ENCODE data around the gene PSAP. TPM values are rescaled to one million over a fixed set of nuclear protein-coding genes. Genes with fewer than 3 reads are reported as not detected.

Gene PSAP
- total and polyA plus RNA-seq, 2 experiments from 2014 or later = 151 to 391 TPM

- Mint-ChIP-seq H3K4me3 (no peak overlapping the region), H3K27me3 (ENCODE audit: insufficient read depth, low read depth, poor library complexity) (peaks cover 5% of the 10 kb centered on the region), H3K27ac (no peak overlapping the region), H3K36me3 (ENCODE audit: low read depth) (no peaks in the 10 kb centered on the region), H3K9me3 (no peaks in the 10 kb centered on the region), H3K4me1 (peaks cover 31% of the 10 kb centered on the region)
- no peaks in the 10 kb centered on the region for H3K27me3 ChIP-seq (ENCODE audit: insufficient read depth)
- no peaks in the 10 kb centered on the region for H3K9me2 ChIP-seq (ENCODE audit: insufficient read depth)
- H2AFZ ChIP-seq = no peak overlapping the region
- H4K20me1 ChIP-seq (replicated peaks; ENCODE audit: insufficient read depth) = peaks cover 53% of the 10 kb centered on the region
- H3K79me2 ChIP-seq (replicated peaks; ENCODE audit: insufficient read depth) = peaks cover 83% of the 10 kb centered on the region
- no peak for DNase-seq (ENCODE audit: low spot score)
- H3K27ac ChIP-seq (ENCODE audit: low read depth) = no peak overlapping the region
- TF ChIP-seq EZH2 (IDR thresholded peaks at IDR 0.05; ENCODE audit: low read depth, unreplicated experiment) (no peak), ZNF331 (CRISPR knock-in tag; IDR thresholded peaks at IDR 0.05; ENCODE audit: low read depth) (no peak), NANOG (IDR thresholded peaks at IDR 0.05; ENCODE audit: borderline replicate concordance) (no peak), CREB1 (CRISPR knock-in tag; IDR thresholded peaks at IDR 0.05; ENCODE audit: low read depth) (no peak), STAT1 (IDR thresholded peaks at IDR 0.05; ENCODE audit: unreplicated experiment) (no peak), EZH2phosphoT487 (IDR thresholded peaks at IDR 0.05; ENCODE audit: unreplicated experiment) (no peak), CTCF (conservative IDR thresholded peaks at IDR 0.05; ENCODE audit: low read depth in 2 of 2) (no peak), ZNF462 (CRISPR knock-in tag; IDR thresholded peaks at IDR 0.05) (no peak), POLR2AphosphoS5 (IDR thresholded peaks at IDR 0.05; ENCODE audit: low read depth) (no peak), REST (IDR thresholded peaks at IDR 0.05; ENCODE audit: unreplicated experiment) (no peak), JUNB (IDR thresholded peaks at IDR 0.05; ENCODE audit: unreplicated experiment) (no peak), ETS1 (IDR thresholded peaks at IDR 0.05) (no peak), ZNF114 (CRISPR knock-in tag; IDR thresholded peaks at IDR 0.05) (no peak)
- ATAC-seq = no peak
- H3K4me1 ChIP-seq (ENCODE audit: insufficient read depth) = peaks cover 30% of the 10 kb centered on the region
- H3K4me3 ChIP-seq = no peak overlapping the region
- no peaks in the 10 kb centered on the region for H3F3A ChIP-seq (replicated peaks; ENCODE audit: low read depth)
- H3K4me2 ChIP-seq = no peak overlapping the region
- H3K36me3 ChIP-seq (ENCODE audit: insufficient read depth) = no peaks in the 10 kb centered on the region
Measured at GRCh38 chr10:71847418-71847817, 3.6 kb downstream of the PSAP start.
